Islet of Langerhans (tissue), 1 donor: ENCODE measurements around the gene ARHGEF33.

Experiments
- FAIRE-seq: peaks from one replicate; lab custom pipeline; 2011; peaks lifted over from hg19 to GRCh38; lab: Jason Lieb, UNC

Gene ARHGEF33

DNA sequence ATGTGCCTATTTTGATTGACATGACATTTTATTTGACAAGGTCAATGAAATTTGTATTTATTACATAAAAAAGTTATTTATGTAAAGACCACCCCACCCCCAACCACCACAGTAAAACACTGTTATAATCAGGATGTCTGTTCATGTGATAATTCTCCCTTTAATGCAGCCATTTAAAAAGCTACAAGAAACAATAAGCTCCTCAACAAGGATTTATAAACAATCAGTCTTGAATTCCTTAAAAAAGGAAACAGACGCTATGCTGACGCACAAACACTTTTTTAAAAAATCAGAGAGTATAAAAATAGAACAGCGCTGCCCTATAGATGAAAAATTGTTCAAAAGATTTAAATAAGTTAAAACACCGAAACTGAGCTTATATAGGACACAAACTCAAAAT is 129.0 kb downstream of the ARHGEF33 start:
- FAIRE-seq: peak; percentile 27

DNA sequence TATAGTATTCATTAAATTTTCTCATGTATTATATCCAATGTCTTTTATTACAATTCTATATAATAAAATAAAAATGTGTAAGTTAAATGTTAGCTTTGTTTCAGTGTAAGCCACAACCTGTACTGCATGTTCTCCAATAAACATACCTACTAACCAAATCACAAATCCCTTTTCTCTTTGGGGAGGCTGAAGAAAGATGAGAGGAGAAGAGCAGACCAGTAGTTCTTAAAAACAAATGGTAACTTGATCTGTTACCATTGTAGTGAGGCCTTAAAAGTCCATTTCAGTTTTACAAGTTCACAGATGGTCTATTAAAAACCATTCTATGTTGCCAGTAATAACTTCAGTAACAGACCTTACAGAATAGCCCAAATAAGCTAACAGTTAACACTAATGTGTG is 130.7 kb downstream of the ARHGEF33 start:
- FAIRE-seq: no peak

DNA sequence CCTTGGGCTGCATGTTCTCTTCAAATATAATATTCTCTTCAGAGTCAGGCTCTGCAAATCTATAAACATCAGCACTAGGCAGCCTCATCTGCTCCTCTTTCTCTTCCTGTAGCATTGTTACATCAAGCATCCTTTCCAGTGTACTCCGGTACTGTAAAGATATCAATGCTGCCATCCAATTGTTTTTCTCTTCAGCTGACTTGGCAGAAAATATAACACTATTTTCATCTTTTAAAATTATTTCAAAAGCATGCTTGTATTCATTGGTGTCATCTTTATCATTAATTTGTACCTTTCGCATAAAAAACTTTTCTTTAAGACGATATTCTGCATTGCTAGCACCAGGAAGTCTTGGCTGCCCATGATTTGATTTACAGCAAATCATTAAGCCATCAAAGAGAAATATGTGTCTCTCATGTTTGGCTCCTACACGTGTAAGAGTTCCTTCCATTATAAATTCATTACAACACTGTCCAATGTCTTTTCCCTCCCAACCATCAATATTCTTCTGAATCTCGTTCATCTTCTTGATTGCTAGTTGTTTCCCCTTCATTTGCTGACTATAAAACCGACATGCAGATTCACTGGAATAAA is 133.1 kb downstream of the ARHGEF33 start:
- FAIRE-seq: no peak

DNA sequence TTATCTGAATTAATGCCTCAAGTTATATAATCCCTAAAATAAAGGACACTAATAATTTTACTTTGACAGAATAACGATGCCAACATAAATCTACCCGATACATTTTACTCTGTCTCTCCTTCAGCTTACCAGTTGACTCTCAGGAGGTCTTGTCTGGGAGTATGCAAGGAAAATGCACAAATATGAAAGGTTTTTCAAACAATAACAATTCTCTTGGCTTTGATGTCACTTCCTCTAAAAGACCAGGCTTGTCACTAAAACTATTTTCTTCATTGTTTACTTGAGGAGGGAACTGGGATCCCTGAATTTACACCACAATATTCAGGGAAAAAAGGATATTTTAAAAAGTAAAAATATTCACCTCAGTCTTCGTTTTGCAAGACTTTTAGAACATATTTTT is 134.0 kb downstream of the ARHGEF33 start:
- FAIRE-seq: no peak

DNA sequence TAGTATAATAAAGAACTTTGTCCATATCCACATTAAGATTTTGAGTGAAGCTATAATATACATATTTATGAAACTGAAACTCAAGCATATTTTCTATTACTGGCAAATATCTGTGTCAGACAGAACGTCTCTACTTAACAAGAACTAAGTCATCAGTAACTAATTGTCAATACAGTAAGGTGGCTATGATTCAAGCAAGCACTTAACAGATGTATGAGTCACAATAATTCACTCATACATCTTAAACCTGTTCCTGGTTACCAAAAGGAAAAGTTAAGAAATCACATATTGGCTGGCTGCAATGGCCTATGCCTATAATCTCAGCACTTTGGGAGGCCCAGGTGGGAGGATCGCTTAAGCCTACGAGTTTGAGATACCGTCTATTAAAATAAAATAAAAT is 135.2 kb downstream of the ARHGEF33 start:
- peak; percentile 94 for FAIRE-seq
